Stimulated activated CD8-positive, alpha-beta memory T cell treated with anti-CD3 and anti-CD28 coated beads, Interleukin-12 subunit alpha, Interleukin-12 subunit beta, amount 100 ng/mL, for 24 hours (primary cell): Measurements from ENCODE around the gene KCNT1.

ENCODE experiments used
- DNase-seq: peaks from one replicate; pipeline ENCODE4 v3.0.0-alpha.2; 2020; ENCODE audit errors: extremely low read depth

The KCNT1 gene

DNA sequence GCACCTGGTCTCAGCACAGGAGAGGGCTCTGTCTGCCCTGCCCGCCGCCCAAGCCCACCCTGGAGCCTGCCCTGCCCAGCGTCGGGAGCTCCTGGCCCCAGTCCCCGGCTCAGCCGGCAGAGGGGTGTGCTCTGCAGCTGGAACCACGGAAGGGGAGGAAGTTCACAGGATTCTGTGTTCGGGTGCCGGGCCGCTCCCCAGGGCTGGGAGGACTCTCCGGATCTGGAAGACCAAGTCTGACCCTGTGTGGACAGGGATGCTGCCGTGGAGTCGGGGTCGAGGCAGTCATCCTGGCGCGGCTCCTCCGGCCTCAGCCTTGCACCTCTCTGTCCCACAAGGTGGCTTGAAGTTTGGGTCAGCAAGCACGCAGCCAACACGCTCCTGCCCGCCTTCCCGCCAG, 78.6 kb downstream of the KCNT1 start:
- no peak for DNase-seq

- DNase-seq = no peak
Measured at GRCh38 chr9:135782946-135783345, 81.0 kb downstream of the KCNT1 start.

GRCh38 chr9:135783540-135784245, 81.7 kb downstream of the KCNT1 start:
- no peak for DNase-seq

GRCh38 chr9:135785013-135785575, 83.1 kb downstream of the KCNT1 start:
- no peak for DNase-seq

GRCh38 chr9:135786146-135786690, 84.2 kb downstream of the KCNT1 start:
- DNase-seq = no peak

- no peak for DNase-seq
Measured at GRCh38 chr9:135787317-135787716, 85.3 kb downstream of the KCNT1 start.

- no peak for DNase-seq
Measured at GRCh38 chr9:135787776-135788575, 86.0 kb downstream of the KCNT1 start.

DNA sequence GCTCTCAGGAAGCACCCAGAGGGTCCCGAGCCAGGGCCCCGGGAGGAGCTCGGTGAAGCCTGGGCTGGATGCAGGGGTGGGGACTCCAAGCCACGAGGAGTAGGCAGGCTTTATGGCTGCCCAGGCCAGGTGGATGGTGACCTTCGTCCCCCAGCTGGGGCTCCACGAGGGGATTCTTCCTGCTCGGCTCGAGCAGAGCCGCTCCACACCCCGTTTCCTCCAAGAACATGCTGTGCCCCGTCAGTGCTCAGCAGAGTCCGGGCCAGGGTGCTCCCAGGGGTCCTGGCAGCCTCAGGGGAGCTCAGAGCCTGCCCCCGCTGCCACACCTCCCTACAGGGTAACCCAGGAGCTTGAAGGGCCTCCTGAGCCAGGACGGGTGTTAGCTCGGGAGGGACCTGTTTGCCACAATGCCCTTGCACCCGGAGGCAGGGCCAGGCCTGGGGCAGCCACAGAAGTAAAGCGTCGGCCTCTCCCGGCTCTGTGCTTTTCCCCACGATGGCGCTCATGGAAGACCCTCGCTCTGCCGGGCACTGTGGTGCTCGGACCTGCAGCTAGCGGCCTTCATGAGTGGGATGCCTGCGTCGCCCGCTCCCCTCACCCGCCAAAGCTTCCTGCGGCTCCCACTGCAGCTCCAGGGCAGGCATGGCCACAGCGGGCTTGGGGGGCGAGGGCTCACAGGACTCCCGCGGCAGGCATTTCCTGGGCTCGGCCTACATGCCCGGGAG, 86.8 kb downstream of the KCNT1 start:
- no peak for DNase-seq

- no peak for DNase-seq
Measured at GRCh38 chr9:135789838-135790291, 87.9 kb downstream of the KCNT1 start.

DNA sequence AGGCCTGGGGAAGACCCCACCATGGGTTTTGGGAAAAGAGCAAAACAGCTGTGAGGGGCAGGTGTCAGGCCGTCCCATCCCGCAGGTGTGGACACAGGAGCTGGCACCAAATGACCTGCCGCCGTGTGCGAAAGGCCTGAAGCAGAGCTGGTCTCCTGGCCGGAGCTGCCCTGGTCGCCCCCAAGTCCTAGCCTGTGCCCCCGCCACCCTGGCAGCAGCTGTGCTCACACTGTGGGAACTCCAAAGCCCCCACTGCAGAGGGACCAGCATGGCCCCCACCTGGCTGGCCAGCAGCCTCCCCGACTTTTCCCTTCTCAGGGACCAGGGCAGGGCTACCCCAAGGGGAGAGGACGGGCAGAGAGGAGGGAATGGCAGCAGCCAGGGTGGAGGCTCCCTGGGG, 88.4 kb downstream of the KCNT1 start:
- no peak for DNase-seq

- DNase-seq = no peak
Measured at GRCh38 chr9:135790850-135791249, 88.9 kb downstream of the KCNT1 start.

DNA sequence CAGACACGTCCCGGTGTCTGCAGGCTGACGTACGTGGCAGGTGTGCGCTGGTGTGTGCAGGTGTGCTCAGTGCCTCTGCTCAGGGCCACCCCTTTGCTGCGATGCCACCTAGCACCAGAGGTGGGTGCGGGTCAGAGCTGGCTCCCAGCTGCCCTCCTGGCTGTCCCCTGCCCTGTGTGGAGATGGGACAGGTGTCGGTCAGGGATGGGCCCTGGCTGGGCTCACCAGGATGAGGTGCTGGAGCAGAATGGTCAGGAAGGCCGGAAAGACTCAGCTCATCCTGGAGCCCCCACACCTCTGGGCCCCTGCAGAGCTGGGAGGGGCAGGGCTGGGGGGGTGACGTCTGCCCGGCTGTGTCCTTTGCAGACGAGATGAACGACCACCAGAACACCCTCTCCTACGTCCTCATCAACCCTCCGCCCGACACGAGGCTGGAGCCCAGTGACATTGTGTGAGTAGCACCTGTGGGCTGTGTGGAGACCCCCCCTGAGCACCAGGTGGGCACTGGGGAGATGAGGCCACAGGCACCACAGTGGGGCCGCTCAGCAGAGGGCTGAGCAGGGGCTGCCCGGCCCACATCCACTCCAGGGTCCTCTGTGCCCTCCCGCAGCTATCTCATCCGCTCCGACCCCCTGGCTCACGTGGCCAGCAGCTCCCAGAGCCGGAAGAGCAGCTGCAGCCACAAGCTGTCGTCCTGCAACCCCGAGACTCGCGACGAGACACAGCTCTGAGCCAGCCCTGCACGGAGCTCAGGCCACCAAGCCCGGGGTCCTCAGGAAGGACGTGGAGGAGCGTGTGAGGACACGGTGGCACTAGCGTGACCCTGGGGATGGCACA, 89.7 kb downstream of the KCNT1 start:
- DNase-seq = no peak

DNA sequence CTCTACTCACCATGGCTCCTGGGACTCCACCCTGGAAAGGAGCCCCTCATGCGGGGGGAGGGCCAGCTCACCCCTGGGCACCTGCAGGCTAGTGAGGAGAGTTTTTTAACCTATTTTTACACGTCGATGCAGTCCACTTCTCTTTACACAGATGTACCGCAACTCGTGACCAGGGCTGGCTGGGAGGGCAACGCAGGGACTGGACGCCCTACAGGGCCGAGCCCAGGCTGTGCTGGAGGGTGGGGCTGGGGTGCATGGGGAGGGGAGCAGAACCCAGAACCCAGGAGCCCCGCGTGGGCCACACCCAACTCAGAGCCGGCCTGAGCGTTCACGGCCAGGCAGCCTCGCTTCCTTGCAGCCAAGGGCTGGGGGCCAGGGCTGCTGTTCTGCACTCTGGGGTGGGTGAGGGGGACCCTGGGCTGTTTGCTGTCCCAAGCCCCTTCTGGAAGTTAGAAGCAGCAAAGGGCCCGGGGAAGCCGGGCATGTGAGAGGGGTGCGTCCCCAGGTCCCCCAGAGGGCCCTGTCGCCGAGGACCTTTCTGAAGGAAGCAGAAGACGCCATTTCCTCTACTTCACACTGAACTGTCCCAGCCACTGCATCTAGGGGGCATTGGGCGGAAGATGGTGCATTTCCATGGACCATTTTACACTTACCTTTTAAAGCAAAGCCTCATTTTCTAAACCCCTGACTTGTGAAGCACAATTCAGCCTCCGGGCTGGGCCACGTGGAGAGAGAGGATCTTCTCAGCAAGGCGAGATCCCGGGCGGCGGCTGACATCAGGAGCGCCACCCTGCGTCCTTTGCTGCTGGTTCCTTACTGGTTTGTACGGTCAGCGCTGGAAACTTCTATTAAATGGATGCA, 90.5 kb downstream of the KCNT1 start:
- no peak for DNase-seq

DNA sequence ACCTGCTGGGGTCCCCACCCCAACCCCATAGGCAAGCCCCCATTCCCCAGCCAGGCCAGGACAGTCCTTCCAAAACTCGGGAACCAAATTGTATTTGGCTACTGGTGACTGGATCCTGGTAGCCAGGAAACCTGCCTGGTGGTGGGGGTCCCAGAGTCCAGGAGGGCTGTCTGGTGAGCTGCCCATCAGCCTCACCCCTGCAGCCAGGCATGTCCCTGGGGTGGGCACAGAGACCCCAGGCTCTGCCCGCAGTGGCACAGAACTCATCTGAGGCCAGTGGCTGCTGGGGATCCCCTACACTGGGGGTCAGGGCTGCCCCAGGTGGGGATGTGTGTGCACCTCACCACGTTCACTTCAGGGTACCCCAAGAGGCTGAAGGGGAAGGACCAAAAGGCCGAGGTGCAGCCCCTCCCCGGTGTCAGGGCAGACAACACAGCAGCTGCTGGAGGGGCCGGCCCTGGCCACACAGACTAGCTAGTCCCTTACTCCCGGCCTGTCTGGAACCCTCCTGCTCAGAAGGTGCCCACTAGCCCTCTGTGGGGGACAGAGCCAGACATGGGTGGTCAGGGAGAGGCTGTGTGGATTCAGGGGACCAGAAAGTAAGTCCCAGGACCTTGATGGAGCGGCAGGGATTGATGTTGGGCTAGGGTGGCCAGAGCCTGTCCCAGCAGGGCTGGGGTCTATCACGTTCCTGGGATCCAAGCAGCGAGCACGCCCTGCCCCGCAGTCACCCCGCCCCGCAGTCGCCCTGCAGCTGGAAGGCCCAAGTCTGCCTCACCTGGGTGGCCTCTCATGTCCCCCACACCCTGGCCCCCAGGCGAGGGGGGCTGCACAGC, 91.5 kb downstream of the KCNT1 start:
- DNase-seq = no peak

DNA sequence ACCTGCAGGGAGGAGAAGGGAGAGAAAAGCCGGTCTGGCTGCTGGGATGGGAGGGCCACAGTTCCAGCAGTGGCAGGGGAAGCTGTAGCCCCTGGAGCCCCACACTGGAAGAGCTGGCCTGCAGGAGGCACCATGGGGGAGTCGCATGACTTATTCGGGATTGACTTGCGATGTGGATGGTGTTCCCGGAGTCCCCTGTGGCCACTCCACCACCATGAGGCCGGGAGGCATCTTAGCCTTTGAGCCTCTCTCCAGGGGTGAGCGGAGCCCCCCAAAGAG, 92.0 kb downstream of the KCNT1 start:
- no peak for DNase-seq

DNA sequence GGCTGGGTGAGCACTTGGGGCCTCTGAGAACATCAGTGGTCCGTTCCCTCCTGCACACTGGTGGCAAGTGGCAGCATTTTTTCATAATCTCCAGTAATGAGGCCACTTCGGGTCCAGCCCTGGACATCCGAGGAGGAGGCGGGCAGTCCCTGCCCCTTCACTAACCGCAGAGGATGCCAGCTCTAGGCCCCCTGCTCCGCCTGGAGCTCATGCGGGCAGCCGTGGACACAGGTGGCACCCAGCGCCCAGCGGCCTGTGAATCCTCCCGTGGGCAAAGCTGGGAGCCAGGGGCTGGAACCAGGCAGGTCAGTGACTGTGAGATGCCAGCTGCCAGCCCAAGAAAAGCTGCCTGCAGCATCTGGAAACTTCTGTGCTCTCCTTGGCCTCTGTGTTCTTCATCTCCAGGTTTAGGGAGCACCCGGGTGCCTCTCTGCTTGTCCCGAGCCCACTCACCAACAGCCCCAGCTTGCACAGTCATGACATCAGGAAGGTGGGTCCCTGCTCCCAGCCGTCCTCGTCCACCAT, 92.4 kb downstream of the KCNT1 start:
- DNase-seq = no peak

GRCh38 chr9:135795391-135795790, 93.4 kb downstream of the KCNT1 start:
- no peak for DNase-seq

DNA sequence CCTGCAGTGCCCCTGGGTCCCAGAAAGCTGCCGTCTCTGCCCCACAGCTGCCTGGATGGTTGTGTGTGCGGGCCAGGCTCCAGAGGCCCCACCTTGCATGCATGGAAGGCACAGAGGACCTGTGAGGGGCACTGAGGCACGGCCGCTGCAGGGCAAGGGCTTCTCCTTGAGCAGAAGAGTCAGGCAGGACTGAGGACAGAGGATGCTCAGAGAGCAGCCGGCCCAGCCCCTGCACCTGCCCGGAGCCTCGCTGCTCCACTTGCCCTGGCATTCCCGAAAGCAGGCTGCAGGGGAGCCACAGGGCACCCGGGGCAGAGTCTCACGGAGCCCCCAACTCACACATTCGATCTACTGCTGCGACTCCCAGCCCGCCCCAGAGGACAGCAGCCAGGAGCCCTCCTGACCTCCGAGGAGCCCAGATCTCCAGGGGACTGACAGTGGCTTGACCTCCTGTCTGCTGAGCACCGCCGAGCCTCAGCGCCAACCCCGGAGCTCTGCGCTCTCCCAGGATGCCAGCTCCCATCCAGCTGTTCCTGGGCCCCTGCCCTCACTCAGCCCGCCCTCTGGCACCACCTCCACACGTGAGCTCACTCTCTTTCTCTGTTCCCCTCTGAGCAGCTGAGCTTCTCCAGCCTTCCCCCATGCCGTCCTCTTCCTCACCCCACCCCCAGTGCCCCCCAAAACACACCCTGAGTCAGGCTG, 95.0 kb downstream of the KCNT1 start:
- DNase-seq = no peak
